Smooth muscle cell (in vitro differentiated cells): ENCODE data around the gene LZTS3. TPM values are rescaled to one million over a fixed set of nuclear protein-coding genes. Genes with fewer than 3 reads are reported as not detected.
"Not testable (repeated sequence)": the region's sequence is repeated elsewhere in the genome, so short reads cannot be mapped to it uniquely, and the experiment has no call there.

ENCODE experiments used
- DNase-seq: peaks from one replicate; lab custom pipeline; 2025; ENCODE audit not compliant: unreplicated experiment; lab: John Stamatoyannopoulos, UW
- H2AFZ ChIP-seq: fragments of 200-600 bp; sonication (generic); 2 replicates; pipeline ENCODE4 v1.6.0; 2016; ENCODE audit warnings: antibody characterized with exemption, low read depth, mild to moderate bottlenecking
- H3F3A ChIP-seq: fragments of 200-600 bp; sonication (generic); 2 replicates; pipeline ENCODE4 v1.6.0; 2017; ENCODE audit warnings: antibody characterized with exemption, low read depth
- H3K27ac ChIP-seq: fragments of 200-600 bp; sonication (generic); 2 replicates; pipeline ENCODE4 v1.5.1; 2016; ENCODE audit warnings: low read depth, mild to moderate bottlenecking
- H3K27me3 ChIP-seq: fragments of 200-600 bp; sonication (generic); 2 replicates; pipeline ENCODE4 v1.6.1; 2016; ENCODE audit warnings: low read depth, mild to moderate bottlenecking
- H3K36me3 ChIP-seq: fragments of 200-600 bp; sonication (generic); 2 replicates; pipeline ENCODE4 v1.5.1; 2016; ENCODE audit warnings: low read depth
- H3K4me1 ChIP-seq: fragments of 200-600 bp; sonication (generic); 2 replicates; pipeline ENCODE4 v1.5.1; 2016; ENCODE audit warnings: low read depth
- H3K4me2 ChIP-seq: fragments of 200-600 bp; sonication (generic); 2 replicates; pipeline ENCODE4 v1.6.0; 2016; ENCODE audit warnings: mild to moderate bottlenecking
- H3K4me3 ChIP-seq: fragments of 200-600 bp; sonication (generic); 2 replicates; pipeline ENCODE4 v1.5.1; 2016; ENCODE audit warnings: mild to moderate bottlenecking
- H3K79me2 ChIP-seq: fragments of 200-600 bp; sonication (generic); 2 replicates; pipeline ENCODE4 v1.6.0; 2016; ENCODE audit warnings: low read depth, mild to moderate bottlenecking
- H3K9ac ChIP-seq: fragments of 200-600 bp; sonication (generic); 2 replicates; pipeline ENCODE4 v1.6.0; 2016; ENCODE audit warnings: low read depth
- H3K9me3 ChIP-seq: fragments of 200-600 bp; sonication (generic); replicated peaks from 2 replicates; pipeline ENCODE4 v1.5.1; 2016; ENCODE audit warnings: low read depth
- H4K20me1 ChIP-seq: fragments of 200-600 bp; sonication (generic); 2 replicates; pipeline ENCODE4 v1.6.0; 2016; ENCODE audit warnings: low read depth
- CTCF ChIP-seq: fragments of 200-600 bp; sonication (generic); IDR thresholded peaks from 2 replicates; pipeline ENCODE4 v1.5.1; 2017; ENCODE audit warnings: borderline replicate concordance, mild to moderate bottlenecking, antibody characterized with exemption; ENCODE audit not compliant: insufficient read depth, poor library complexity, severe bottlenecking
- WGBS: methylation state at CpG from one replicate; pipeline ENCODE4 v1.1.7; 2016; ENCODE audit warnings: low lambda C conversion rate; 5-methylcytosine and 5-hydroxymethylcytosine counted together
- polyA plus RNA-seq: library from polyadenylated mRNA; unstranded; fragments of >200 nt; fragmentation: Nextera tagmentation; extraction: Ambion mirVana; gene quantifications from 2 replicates; pipeline ENCODE4 v1.2.1, GENCODE V29; 2016
- total RNA-seq: library from RNA; depleted of rRNA; stranded (reverse); fragments of >200 nt; gene quantifications from 2 replicates; pipeline ENCODE4 v1.2.3, GENCODE V29; 2014

The LZTS3 gene
- total and polyA plus RNA-seq, 2 experiments from 2014 or later: 6.1 to 6.9 TPM

GRCh38 chr20:3188823-3189413 lies 15.6 kb upstream of the LZTS3 start:
- no peaks in the 10 kb centered on the region for H4K20me1 ChIP-seq
- no peak for TF ChIP-seq CTCF
- H2AFZ ChIP-seq: no peak overlapping the region
- no peaks in the 10 kb centered on the region for H3K79me2 ChIP-seq
- DNase-seq: no peak
- no peaks in the 10 kb centered on the region for H3K36me3 ChIP-seq
- no peaks in the 10 kb centered on the region for H3K9me3 ChIP-seq
- H3K9ac ChIP-seq: no peak overlapping the region
- H3F3A ChIP-seq: no peaks in the 10 kb centered on the region
- no peak overlapping the region for H3K27ac ChIP-seq
- 96% methylated on average over 3 of the region's 3 CpGs for WGBS
- no peak overlapping the region for H3K4me3 ChIP-seq
- H3K4me2 ChIP-seq: no peak overlapping the region
- H3K27me3 ChIP-seq: no peaks in the 10 kb centered on the region
- H3K4me1 ChIP-seq: no peaks in the 10 kb centered on the region

- H3K4me3 ChIP-seq, H4K20me1 ChIP-seq, H3K4me1 ChIP-seq, H2AFZ ChIP-seq, H3K9ac ChIP-seq, H3F3A ChIP-seq, H3K9me3 ChIP-seq, H3K27ac ChIP-seq, H3K27me3 ChIP-seq, H3K79me2 ChIP-seq, DNase-seq, H3K4me2 ChIP-seq, H3K36me3 ChIP-seq: not testable (repeated sequence)
- WGBS: 96% methylated on average over 9 of the region's 9 CpGs
Measured at GRCh38 chr20:3187861-3188260, 14.5 kb upstream of the LZTS3 start.

GRCh38 chr20:3183896-3184612 lies 10.7 kb upstream of the LZTS3 start:
- Histone ChIP-seq H3K9ac (no peak overlapping the region), H3K4me3 (no peak overlapping the region), H3K4me1 (no peaks in the 10 kb centered on the region), H3K27ac (no peak overlapping the region), H3K36me3 (no peaks in the 10 kb centered on the region), H3K79me2 (no peaks in the 10 kb centered on the region), H4K20me1 (no peaks in the 10 kb centered on the region), H3K9me3 (no peaks in the 10 kb centered on the region), H3F3A (no peaks in the 10 kb centered on the region), H2AFZ (no peak overlapping the region), H3K4me2 (no peak overlapping the region), H3K27me3 (no peaks in the 10 kb centered on the region)
- TF ChIP-seq CTCF: no peak
- no peak for DNase-seq
- 96% methylated on average over 3 of the region's 3 CpGs for WGBS

GRCh38 chr20:3182429-3182828 lies 9.1 kb upstream of the LZTS3 start:
- H2AFZ ChIP-seq, H3K4me1 ChIP-seq, H3K27ac ChIP-seq, H3K9me3 ChIP-seq, DNase-seq, H3F3A ChIP-seq, H4K20me1 ChIP-seq, H3K79me2 ChIP-seq, H3K9ac ChIP-seq, H3K27me3 ChIP-seq, H3K36me3 ChIP-seq, H3K4me2 ChIP-seq, H3K4me3 ChIP-seq: not testable (repeated sequence)
- 99% methylated on average over 5 of the region's 5 CpGs for WGBS
